NCI-H2196 treated with DMSO at 0.1 percent for 48 hours (cell line): ENCODE data around the gene RNF220.
"Not testable (repeated sequence)": the region's sequence is repeated elsewhere in the genome, so short reads cannot be mapped to it uniquely, and the experiment has no call there.

ENCODE experiments used
- DNase-seq: peaks from one replicate; lab custom pipeline; 2025; ENCODE audit not compliant: unreplicated experiment; lab: John Stamatoyannopoulos, UW

The RNF220 gene

GRCh38 chr1:44695671-44696070 lies 290.6 kb downstream of the RNF220 start:
- DNase-seq = no peak

DNA sequence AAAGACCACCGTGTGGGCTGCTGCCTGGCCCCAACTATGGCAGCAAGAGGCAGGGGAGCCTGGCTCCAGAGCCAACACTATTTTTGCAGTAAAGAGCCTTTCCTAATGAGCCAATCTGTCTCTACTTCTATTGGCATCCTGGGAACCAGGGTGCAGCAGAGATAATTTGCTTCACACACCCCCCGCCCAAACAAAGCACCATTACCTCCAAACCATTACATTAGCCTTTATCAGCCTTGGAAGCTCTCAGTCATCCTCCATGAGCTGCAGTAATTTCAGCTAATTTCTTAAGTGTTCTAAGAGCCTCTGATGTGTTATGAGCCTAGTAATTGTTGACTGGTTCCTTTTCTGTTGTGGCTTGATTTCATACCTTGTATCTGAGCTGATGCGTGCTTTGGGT lies 291.0 kb downstream of the RNF220 start:
- no peak for DNase-seq

DNA sequence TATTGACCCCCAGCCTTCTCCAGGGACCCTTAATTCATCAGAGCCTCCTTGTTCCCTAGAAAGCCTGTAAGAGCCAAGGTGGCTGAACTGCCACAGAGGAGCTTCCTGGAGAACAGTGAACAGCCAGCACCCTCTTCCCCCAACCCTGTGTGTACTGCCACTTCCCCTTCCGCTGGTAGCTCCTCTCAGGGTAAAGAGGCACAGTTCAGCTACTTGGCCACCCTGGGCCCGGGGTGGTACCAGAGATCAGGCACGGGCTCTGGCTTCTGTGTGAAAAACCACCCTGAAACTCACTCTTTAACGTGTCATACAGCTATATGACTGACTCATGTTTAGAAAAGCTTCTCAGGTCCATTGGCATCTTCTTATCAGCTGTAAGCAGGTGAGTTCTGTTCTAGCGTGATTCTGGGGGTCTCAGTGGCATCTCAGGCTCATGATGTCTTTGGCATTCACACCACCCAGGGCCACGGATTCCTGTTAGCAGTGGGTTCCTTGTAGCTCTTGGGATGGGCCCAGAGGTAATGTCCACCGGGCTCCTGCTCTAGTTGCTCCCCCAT lies 291.8 kb downstream of the RNF220 start:
- no peak for DNase-seq

DNA sequence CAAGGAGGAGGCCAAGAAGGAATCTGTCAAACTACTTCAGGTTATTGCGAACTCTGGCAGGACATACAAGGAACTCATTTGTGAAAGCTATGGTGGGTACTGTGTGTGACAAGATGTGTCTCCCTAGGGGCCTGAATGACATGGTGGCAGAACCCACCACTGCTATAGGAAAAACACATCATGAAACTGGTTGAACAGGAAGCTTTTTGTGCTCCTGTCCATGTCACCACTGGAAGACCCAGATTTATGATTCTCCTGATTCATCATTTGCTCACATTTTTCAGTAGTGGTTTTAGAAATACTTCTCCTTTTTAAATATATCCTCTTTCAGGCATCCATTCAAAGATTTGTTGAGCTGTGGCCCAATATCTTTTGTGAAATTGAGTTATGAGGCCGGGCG lies 293.1 kb downstream of the RNF220 start:
- no peak for DNase-seq

- DNase-seq = not testable (repeated sequence)
These were observed 294.3 kb downstream of the RNF220 start for GRCh38 chr1:44699375-44699774.

- no peak for DNase-seq
These were observed 295.5 kb downstream of the RNF220 start for GRCh38 chr1:44700573-44700972.

DNA sequence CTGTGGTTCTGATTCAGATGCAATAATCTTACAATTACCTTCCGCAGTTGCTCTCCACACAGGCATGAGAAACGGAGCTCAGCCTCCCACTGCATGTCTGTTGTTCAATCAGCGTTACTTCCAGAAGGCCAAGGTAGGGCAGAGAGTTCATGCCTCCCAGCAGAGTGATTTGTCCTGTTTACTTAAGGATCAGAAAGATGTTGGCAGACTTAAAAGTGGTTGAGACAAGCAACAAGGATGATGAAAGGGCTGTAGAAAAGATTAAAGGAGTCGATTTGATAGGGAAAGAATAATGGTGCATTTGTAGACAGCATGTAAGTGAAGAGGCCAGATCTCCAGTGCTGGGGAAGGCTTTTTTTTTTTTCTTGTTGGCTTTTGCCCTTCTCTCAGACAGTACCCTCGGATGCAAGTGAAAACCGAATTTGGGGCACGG lies 296.1 kb downstream of the RNF220 start:
- DNase-seq = no peak
